HG02884 (cell line): ENCODE data around the gene FAT2.

Experiments
- ATAC-seq: cut with Tn5 transposase; IDR thresholded peaks from one replicate; pipeline ENCODE4 v1.9.1; 2021; ENCODE audit warnings: mild to moderate bottlenecking, moderate library complexity; ENCODE audit not compliant: unreplicated experiment

Gene FAT2

DNA sequence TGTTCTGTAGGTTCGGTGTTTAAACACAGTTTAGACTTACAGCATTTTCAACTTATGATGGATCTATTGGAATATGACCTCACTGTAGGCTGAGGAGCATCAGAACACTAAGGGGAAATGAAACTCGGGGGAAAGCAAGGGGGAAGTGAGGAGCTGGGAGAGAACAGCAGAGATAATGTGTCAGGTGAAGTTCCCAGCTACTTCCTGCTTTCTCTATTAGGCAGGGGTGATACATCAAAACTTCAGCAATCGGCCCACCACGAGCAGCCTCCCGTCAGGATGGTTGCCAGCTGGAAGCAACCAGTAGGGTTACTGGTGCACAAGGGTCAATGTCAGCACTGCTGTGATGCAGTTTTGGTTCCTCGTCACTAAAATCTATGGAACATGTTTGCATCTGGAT lies 34.3 kb downstream of the FAT2 start:
- no peak for ATAC-seq

DNA sequence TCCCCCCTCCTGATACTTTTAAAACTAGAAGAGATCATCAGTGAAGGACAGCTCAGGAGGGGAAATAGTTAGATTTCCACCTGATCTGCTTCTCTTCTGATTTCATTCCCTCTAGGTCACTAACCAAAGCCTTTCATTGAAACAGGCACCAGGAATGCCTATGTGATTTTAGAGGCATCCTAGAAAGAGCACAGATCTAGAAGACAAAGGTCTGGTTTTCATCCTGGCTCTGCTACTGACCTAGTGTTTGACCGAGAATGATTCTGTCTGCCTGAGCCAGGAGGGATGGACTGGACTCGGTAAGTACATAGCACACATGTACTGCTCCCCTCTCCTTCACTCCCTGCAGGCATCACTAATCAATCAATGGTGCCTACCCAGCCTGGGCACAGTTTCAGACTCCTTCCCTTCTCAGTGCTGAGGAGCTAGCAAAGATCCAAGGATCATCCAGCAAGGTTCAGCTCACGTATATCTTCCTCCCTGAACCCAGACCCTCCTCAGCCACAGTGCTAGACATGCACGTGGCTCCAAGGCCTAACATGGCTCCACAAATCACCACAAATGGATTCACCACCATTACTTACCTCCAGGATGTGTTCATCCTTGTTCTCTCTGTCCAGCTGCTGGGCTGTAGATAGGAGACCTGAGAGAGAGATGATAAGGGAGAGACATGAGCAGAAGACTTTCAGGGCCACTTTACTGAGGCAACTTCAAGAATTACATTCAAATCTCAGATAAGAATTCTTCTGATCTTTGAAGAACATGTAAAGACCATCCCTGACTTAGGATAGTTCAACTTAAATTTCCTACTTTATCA lies 35.2 kb downstream of the FAT2 start:
- no peak for ATAC-seq

DNA sequence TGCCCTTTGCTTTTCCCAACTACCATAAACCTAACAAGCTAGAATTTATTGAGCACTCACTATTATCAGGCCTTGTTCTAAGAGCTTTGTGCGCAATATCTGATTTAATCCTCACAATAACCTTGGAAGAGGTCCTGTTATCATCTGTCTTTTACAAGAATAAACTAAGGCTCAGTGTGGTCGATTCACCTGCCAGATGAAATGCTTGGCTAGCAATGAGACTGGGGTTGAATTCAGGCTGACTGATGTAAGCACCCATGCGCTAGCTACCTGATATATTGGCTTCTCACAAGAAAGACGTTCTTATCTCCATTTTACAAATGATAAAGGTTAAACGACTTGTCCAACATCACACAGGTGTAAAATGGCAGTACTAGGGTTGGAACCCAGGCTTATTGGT lies 37.4 kb downstream of the FAT2 start:
- no peak for ATAC-seq

DNA sequence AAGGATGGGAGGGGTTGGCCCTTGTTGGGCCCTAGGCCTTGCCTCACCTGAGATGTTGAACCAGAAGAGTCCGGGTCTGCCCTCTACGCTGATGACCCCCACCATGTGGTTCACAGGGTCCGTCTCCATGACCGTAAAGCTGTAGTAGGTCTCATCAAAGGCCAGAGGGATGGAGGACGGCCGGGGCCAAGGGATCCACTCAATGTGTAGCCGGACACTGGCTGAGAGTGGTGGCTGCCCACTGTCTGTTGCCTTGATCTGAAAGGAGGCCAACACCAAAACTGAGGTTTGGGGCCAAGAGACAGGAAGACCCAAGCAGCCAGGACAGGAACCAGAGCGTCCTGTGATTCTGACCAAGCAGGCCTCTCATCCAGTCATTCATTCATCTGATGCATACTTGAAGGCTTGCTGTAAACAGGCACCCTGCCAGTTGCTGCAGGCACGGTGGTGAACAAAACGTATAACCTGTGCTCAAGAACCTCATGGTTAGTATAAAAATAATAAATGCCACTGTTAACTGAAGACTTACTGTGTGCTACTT lies 37.9 kb downstream of the FAT2 start:
- no peak for ATAC-seq

DNA sequence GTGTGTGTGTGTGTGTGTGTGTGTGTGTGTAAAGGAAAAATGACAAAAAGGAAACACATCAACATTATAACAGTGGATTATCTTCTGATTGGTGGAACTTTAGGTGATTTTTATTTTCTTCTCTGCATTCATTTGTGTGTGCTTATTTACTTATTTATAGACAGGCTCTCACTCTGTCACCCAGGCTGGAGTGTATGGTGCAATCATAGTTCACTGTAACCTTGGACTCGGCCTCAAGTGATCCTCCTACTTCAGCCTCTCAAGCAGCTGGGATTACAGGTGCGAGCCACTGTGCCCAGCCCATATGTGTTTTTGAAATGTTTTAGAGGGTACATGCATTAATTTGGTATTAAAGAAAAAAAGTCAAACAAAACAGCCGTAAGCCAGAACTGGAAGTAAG lies 39.1 kb downstream of the FAT2 start:
- ATAC-seq: no peak

DNA sequence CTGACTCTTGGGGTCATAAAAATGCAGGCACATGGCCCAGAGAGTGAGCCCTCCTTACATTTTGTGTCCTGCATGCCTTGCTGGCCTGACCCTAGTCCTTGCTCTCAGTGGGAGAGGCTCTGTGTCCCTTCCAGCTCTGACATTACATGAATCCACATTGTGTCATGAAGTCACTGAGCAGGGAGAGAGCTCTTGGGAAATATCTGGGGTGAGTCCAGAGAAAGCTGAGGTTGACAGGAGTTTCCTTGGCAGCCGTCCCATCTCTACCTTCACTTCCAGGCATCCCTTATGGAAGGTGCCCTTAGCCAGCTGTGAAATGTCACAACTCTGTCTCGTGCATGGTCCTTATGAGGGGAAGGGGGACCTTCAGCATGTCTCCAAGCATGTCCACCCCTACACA lies 41.0 kb downstream of the FAT2 start:
- no peak for ATAC-seq

DNA sequence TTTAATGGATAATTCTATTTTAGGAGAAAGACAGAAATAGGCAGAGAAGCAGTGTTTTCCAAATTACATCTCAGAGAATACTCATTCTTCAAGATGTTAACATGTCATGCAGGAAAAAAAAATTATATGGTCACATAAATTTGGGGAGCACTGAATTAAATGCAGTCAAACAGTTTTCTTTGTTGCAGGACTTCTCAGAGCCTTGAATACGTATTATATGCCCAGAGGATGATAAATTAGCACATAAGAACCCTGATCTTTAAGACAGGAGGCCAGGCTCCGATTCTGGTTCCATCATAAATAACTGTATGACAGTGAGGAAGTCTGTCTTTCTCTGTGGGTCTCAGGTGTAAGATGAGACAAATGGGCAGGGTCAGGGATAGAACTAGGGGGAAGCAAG lies 41.4 kb downstream of the FAT2 start:
- no peak for ATAC-seq

DNA sequence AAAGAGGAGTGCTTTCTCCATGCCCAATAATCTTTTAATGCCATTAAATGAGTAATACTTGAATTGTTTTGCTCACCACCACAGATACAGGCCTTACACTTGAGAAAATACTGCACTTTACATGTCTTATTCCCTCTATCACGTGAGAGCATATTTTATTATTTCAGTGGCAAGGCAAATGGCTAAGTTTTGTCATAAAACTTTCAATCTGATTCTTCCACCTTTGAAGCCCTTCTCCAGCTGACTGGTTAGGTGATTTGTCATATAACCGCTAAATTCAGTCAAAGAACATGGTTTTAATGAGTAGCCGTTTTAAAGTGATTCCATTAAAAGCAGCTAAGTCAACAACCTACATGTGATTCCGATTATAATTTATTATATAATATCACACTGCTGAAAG lies 43.8 kb downstream of the FAT2 start:
- no peak for ATAC-seq

DNA sequence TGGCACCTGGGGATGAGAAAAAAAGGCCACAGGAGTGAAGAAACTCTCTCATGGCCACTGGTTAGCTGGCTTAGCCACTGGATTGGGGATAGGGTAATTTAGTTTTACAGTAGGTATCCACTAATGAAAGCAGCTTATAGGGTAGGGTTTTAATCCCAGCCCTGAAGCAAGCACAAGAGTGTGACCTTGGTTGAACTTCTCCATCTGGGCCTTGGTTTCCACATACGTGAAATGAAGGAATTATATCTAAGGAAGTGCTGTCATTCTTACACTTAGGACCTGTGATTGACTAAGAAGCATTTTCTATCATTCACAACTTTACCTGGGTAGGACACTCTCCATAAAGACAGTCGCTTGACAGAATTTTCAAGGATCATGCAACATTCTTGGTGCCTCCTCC lies 49.6 kb downstream of the FAT2 start:
- ATAC-seq: no peak
